Activated gamma-delta T cell treated with Interleukin-2 at 50 U/mL for 16 hours (primary cell): ENCODE data around the gene ZBTB38.

ENCODE experiments used
- DNase-seq: peaks from one replicate; pipeline ENCODE4 v3.0.0-alpha.2; 2020

The ZBTB38 gene

GRCh38 chr3:141406265-141406664 lies 38.0 kb downstream of the ZBTB38 start:
- no peak for DNase-seq

DNA sequence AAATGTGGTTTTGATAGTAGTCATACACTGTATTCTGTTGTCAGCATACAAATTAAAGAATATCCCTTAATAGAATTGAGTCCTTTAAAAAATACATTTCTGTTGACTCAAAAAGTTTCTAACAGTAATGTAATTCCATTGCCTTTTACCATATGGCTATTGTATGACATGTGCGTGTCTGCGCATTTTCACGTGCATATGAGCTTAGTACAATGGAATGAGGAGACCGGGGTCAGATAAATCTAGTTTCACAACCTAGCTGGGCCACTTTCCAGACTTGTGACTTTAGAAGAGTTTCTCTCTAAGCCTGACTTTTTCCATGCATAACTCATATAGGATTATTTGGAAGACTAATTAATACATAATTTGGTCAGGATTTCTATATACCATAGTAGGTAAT lies 38.7 kb downstream of the ZBTB38 start:
- DNase-seq, result no peak

DNA sequence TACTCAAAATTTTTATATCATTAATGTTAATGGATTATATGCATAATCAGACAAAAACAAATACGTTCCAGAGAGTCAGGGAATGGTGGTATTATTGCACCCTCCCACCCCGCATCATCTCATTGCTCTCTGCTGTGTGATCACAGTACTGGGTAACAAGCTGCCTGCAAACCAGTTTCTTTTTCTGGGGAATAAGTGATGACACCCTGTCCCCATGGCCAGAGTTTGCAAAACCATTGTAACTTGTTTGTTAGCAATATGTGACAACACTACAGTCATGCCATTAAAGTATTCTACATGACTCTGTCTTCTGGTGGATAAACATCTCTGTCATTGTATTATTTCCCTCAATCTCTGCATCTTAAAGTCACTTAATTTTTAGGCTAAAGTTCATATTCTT lies 39.5 kb downstream of the ZBTB38 start:
- no peak for DNase-seq

DNA sequence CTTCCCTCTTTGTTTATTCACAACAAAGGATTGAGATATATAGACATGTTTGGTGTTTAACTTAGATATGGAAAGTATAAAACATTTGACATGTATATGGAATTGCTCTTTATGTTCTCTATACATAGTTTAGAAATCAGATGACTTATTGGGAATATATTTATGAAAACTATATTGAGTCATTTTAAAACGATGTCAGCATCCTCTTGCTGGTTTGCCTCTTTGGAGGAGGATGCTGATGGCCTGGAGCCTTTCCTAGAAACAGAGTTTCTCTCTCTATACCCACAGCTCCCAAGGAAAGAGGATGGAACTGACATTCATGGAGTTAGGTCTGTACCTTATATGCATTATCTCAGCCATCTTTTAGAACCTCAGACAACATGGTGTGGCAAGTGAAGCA lies 40.3 kb downstream of the ZBTB38 start:
- no peak for DNase-seq

GRCh38 chr3:141409940-141410241 lies 41.6 kb downstream of the ZBTB38 start:
- no peak for DNase-seq

DNA sequence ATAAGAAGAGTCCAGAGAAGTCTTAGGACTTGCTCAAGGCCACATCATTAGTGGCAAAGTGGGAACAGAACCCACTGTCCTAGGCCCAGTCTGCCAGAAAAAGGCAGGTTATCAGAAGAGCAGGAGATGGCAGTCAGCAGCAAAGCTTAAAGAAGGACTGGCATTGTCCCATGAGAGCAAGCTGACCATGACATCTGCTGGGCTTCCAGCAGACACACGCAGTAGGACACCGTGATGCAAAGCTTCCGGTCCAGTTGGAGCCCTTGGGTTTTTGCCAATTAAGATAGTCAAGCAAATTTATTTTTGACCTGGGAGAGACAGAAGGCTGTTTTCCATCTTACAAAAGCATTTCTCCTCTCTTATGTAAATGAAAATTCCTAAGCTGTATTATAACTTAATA lies 42.1 kb downstream of the ZBTB38 start:
- DNase-seq, result no peak

DNA sequence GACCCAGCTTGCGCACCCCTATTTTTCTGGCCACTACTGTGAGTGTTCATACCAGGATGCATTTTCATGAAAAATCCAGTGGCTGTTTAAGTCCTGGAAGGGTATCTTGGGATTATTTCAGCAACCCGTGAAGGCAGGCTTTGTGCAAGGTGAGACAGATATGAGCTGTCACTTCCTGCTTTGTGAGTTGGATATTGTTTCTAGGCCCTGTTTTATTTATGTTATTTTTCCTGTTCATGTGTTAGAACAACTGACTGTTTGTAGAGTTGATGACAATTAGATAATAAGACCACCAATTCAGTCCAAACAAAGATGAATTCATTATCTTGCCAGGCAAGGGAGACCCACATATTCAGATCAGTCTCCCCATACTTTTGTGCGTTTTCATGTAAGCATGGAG lies 42.5 kb downstream of the ZBTB38 start:
- no peak for DNase-seq

DNA sequence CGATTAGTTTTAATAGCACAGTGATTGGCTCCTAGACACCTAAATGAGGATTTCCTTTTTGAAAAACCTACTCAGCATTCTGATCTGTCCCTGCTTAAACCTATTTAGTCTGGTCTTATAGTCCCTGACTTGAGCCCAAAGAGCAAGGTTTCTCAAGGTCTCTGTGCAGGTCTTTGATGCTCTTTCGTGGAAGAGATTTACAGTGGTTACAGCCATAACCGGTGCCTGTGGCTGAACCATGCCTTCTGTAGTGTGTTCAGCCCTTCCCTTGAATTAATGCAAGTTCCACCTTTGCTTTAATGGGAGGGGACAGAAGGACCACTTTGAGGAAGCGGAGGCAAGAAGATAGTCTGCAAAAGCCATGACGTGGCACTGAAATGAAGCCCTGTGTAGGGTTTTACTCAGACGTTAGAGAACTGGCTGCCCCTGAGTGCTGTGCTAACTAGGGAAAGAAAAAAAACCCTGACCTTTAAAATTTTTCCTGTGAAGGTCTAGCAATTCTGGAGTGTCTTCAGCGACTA lies 43.0 kb downstream of the ZBTB38 start:
- DNase-seq, result peak; percentile 19

DNA sequence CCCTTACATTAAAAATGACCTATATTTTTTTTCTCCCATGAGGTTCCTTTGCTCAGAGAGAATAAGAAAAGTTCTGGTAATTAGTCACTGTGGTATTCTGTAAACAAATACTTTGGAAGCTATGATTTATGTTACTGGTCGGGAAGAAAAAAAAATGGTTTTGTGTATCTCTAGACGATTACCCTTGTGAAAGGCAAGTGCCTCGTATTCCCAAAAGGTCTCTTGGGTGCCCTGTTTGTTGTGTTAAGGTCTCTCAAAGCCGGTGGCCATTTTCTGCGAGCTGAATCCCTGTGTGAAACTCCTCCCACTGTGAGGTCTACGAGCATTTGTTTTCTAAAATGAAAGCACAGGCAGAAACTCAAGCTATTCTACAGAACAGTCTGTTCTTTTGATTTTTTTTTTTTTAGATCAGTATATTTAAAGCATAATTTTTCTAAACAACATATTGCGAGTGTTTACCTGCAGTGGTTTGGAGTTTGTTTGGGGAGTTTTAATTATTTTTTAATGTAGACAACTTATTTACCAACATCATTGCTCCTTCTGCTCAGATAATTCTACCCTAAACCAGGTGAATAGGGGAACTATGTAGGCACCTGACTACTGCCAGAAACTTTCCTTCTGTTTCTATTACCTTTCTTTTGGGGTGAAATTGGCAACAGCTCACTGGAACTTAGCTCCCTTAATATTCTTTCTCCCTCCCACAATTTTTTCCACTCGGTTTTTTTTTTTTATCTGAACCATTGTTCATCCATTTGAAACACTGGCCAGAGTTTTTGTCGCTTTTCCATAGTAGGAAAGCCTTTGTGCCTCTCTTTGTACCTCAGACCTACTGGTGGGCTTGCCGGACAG lies 44.0 kb downstream of the ZBTB38 start:
- peak; percentile 40 for DNase-seq

- no peak for DNase-seq
These were observed 44.6 kb downstream of the ZBTB38 start for GRCh38 chr3:141412936-141413354.

DNA sequence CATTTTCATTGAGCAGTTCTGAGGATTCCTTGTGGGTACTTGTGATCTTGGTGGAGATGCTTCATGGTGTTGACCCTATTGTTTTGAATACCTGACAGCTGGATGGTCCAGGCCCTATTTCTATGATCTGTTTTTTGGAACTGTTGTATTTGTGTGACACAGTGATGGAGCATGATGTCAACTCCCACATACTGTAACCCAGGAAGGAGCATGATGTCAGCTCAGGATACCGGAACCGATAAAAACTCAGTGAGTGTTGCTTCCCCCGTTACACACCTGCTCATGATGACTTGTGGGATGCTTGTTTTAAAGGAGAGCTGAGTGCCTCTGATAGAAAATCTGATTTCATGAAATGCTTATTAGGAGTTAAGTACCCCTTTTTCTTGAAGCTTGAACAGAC lies 45.1 kb downstream of the ZBTB38 start:
- DNase-seq, result no peak

DNA sequence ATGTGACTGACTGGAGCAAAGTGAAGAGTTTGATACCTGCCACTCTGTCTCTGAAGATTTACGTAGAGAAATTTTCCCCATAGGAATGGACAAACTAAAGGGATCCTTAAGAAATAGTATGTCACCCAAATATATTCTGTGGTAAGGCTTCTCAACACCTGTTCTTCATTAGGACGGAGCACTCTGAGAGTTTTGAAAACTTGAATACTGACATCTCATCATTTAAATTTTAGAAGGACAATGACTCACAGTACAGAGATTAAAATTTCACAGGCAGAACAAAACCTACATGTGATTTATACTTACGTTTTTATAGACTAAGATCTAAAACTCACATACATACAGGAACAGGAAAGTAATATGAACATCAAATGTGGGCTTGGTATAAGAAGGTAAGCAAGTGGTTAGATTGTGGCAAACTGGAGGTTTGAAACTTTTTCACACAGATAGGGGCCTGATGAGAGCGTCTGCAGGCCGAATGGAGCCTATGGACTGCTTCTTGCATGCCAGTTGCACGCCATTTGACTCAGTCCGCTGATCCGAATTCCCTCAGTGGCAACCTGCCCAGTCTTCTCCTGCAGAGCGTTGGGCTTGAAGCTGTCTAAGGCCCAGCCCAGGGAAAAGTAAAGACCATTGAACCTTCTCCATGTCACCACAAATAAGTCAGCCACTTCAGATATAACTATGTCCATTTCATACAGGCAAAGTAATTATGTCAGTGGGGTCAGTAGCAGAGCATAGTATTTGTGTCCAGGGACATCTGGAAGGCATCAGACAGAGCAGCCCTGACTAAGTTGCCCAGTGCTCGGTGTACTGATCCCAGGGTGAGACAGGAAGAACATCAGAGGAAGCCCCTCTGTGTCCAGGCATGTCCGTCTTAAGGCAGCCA lies 45.7 kb downstream of the ZBTB38 start:
- DNase-seq, result peak; percentile 20

- DNase-seq, result no peak
These were observed 46.6 kb downstream of the ZBTB38 start for GRCh38 chr3:141414800-141415462.

- DNase-seq, result no peak
These were observed 47.6 kb downstream of the ZBTB38 start for GRCh38 chr3:141415953-141416352.
